HepG2 (cell line): ENCODE results near the gene VWA7. TPM values are rescaled to one million over a fixed set of nuclear protein-coding genes. Genes with fewer than 3 reads are reported as not detected.

ENCODE experiments used
- ATAC-seq: fragments of 200-7000 bp; cut with Tn5 transposase; 3 replicates; pipeline ENCODE4 v1.9.1; 2020; ENCODE audit warnings: mild to moderate bottlenecking, moderate library complexity
- BruUV-seq: library from RNA; stranded (reverse); fragments of 400-500 nt; replicated peaks from 2 replicates; lab custom pipeline; 2021; lab: Mats Ljungman, UMichigan
- CTCF ChIA-PET: fragments of 300-600 bp; formaldehyde crosslinking; extraction: SDS; loops from one replicate; lab custom pipeline; 2021; ENCODE audit warnings: low total read pairs, inconsistent platforms, low intra/inter-chr PET ratio; lab: Yijun Ruan, JAX
- POLR2A ChIA-PET: fragments of 350-600 bp; sonication (Branson Sonifier 250); formaldehyde crosslinking; loops from one replicate; lab custom pipeline; 2020; ENCODE audit warnings: antibody characterized with exemption, inconsistent platforms; lab: Yijun Ruan, JAX
- DNase-seq: peaks from one replicate; pipeline ENCODE4 v3.0.0-alpha.2; 2015; ENCODE audit warnings: low spot score
- FAIRE-seq: peaks from 3 replicates; lab custom pipeline; 2011; peaks lifted over from hg19 to GRCh38; lab: Jason Lieb, UNC
- H2AFZ ChIP-seq: one replicate; pipeline ENCODE4 v1.6.1; 2011; ENCODE audit warnings: low read length, inconsistent platforms
- H3K27ac ChIP-seq: fragments of 300-600 bp; 3 replicates; pipeline ENCODE4 v1.8.0; 2011; ENCODE audit warnings: mixed run types, mild to moderate bottlenecking, mixed read lengths, low read length, inconsistent platforms; ENCODE audit not compliant: insufficient read depth; ENCODE audit errors: extremely low read length
- H3K27me3 ChIP-seq, 2 experiments: fragments of 200-600 bp in 1 of 2; 2 replicates in 1 of 2; 3 replicates in 1 of 2; pipeline versions ENCODE4 v1.6.0 to v1.8.0; 2011; ENCODE audit warnings: low read length in 2 of 2, mild to moderate bottlenecking in 2 of 2, moderate library complexity in 2 of 2, inconsistent platforms in 1 of 2; ENCODE audit not compliant: insufficient read depth in 2 of 2, control insufficient read depth in 1 of 2
- H3K36me3 ChIP-seq, 2 experiments: fragments of 200-600 bp in 1 of 2; replicated peaks in 1 of 2; 2 replicates in 1 of 2; 3 replicates in 1 of 2; pipeline versions ENCODE4 v1.5.1 to v1.8.0; 2011; ENCODE audit warnings: low read length in 2 of 2, inconsistent platforms in 1 of 2; ENCODE audit not compliant: insufficient read depth in 2 of 2, control insufficient read depth in 1 of 2
- H3K4me1 ChIP-seq: 2 replicates; pipeline ENCODE4 v1.5.1; 2012; ENCODE audit warnings: low read length, inconsistent platforms; ENCODE audit not compliant: insufficient read depth
- H3K4me2 ChIP-seq: 2 replicates; pipeline ENCODE4 v1.6.0; 2011; ENCODE audit warnings: low read depth, low read length, inconsistent platforms
- H3K4me3 ChIP-seq, 3 experiments: fragments of 200-600 bp in 1 of 3; sonication (generic), shearing (Covaris generic) in 1 of 3; replicated peaks in 1 of 3; 2 replicates each; pipeline ENCODE4 v1.5.1; 2011 to 2016; ENCODE audit warnings: low read length in 3 of 3, inconsistent platforms in 2 of 3, low read depth in 2 of 3, mild to moderate bottlenecking in 2 of 3, control low read depth in 1 of 3, mixed read lengths in 1 of 3; ENCODE audit not compliant: insufficient read depth in 1 of 3
- H3K79me2 ChIP-seq: one replicate; pipeline ENCODE4 v1.6.1; 2011; ENCODE audit warnings: low read length, inconsistent platforms; ENCODE audit not compliant: insufficient read depth
- H3K9ac ChIP-seq: 2 replicates; pipeline ENCODE4 v1.6.0; 2011; ENCODE audit warnings: mild to moderate bottlenecking, low read depth, low read length, inconsistent platforms; ENCODE audit not compliant: insufficient read depth
- H3K9me3 ChIP-seq: 2 replicates; pipeline ENCODE4 v1.5.1; 2012; ENCODE audit warnings: mild to moderate bottlenecking, low read length
- H4K20me1 ChIP-seq: 2 replicates; pipeline ENCODE4 v1.6.0; 2011; ENCODE audit warnings: inconsistent platforms, mild to moderate bottlenecking, low read length, moderate library complexity; ENCODE audit not compliant: insufficient read depth
- ARNT ChIP-seq: fragments of 450-650 bp; IDR thresholded peaks from 2 replicates; pipeline ENCODE4 v1.6.1; 2017
- KAT7 ChIP-seq: IDR thresholded peaks from 2 replicates; pipeline ENCODE4 v1.6.1; 2018; ENCODE audit warnings: borderline replicate concordance, missing compliant biosample characterization
- NRL ChIP-seq: sonication (generic); formaldehyde crosslinking; IDR thresholded peaks from 2 replicates; pipeline ENCODE4 v1.5.0; 2020; ENCODE audit warnings: missing genetic modification reagents, mild to moderate bottlenecking, moderate library complexity, borderline replicate concordance
- SAP130 ChIP-seq: IDR thresholded peaks from 2 replicates; pipeline ENCODE4 v1.6.1; 2016; ENCODE audit warnings: low read depth
- SNAI1 ChIP-seq: sonication (generic); formaldehyde crosslinking; IDR thresholded peaks from 2 replicates; pipeline ENCODE4 v1.5.0; 2020; ENCODE audit warnings: mild to moderate bottlenecking, missing genetic modification reagents, borderline replicate concordance
- TFDP2 ChIP-seq: sonication (generic); formaldehyde crosslinking; IDR thresholded peaks from 2 replicates; pipeline ENCODE4 v1.4.0; 2020; ENCODE audit warnings: missing genetic modification reagents
- THAP9 ChIP-seq: sonication (generic); formaldehyde crosslinking; IDR thresholded peaks from 2 replicates; pipeline ENCODE4; 2020; ENCODE audit warnings: missing genetic modification reagents, mild to moderate bottlenecking, borderline replicate concordance
- TIGD3 ChIP-seq: sonication (generic); formaldehyde crosslinking; IDR thresholded peaks from 2 replicates; pipeline ENCODE4 v1.5.1; 2020; ENCODE audit warnings: mild to moderate bottlenecking, missing genetic modification reagents, borderline replicate concordance
- ZBTB14 ChIP-seq: sonication (generic); formaldehyde crosslinking; IDR thresholded peaks from 2 replicates; pipeline ENCODE4 v1.4.0; 2020; ENCODE audit warnings: missing genetic modification reagents
- ZBTB37 ChIP-seq: sonication (generic); formaldehyde crosslinking; IDR thresholded peaks from 2 replicates; pipeline ENCODE4 v1.4.0; 2020; ENCODE audit warnings: mild to moderate bottlenecking, missing genetic modification reagents
- ZNF501 ChIP-seq: sonication (generic); formaldehyde crosslinking; IDR thresholded peaks from 2 replicates; pipeline ENCODE4 v1.5.1; 2020; ENCODE audit warnings: mild to moderate bottlenecking, moderate library complexity, missing genetic modification reagents
- ZNF572 ChIP-seq: sonication (generic); formaldehyde crosslinking; IDR thresholded peaks from 2 replicates; pipeline ENCODE4 v1.5.1; 2020; ENCODE audit warnings: mild to moderate bottlenecking, missing genetic modification reagents
- ZNF768 ChIP-seq: sonication (generic); formaldehyde crosslinking; IDR thresholded peaks from 2 replicates; pipeline ENCODE4 v1.4.0; 2020; ENCODE audit warnings: missing genetic modification reagents
- WGBS: methylation state at CpG from one replicate; pipeline ENCODE4 v1.1.6; 2017; ENCODE audit warnings: low lambda C conversion rate; 5-methylcytosine and 5-hydroxymethylcytosine counted together
- in situ Hi-C: cut with HindIII; loops from 2 replicates; pipeline ENCODE4 v1.10.0; 2017; ENCODE audit warnings: low pct_unique_long_range_greater_than_20kb; ENCODE audit not compliant: extremely low pct_ligation_motif_present
- intact Hi-C: fragments of 100-400 bp; cut with micrococcal nuclease; formaldehyde crosslinking; loops from one replicate; pipeline ENCODE4 v1.10.0; 2022; ENCODE audit not compliant: unreplicated experiment
- polyA plus RNA-seq, 8 experiments: library from polyadenylated mRNA; depleted of rRNA in 3 of 8; stranded (reverse) in 7 of 8; unstranded in 1 of 8; fragments of >200 nt; fragmentation: Illumina TruSeq in 4 of 8; extraction: Trizol in 4 of 8; gene quantifications; 2 replicates each; pipeline versions ENCODE4 v1.2.1 to v1.2.3, GENCODE V29; 2011 to 2016; ENCODE audit warnings: low read depth in 4 of 8, missing spikeins in 1 of 8, mixed read lengths in 1 of 8; ENCODE audit not compliant: insufficient read depth in 1 of 8
- total RNA-seq, 5 experiments: library from RNA; depleted of rRNA; stranded (reverse); fragments of >200 nt; fragmentation: Illumina TruSeq; extraction: Trizol; gene quantifications; 2 replicates each; pipeline ENCODE4 v1.2.3, GENCODE V29; 2016; ENCODE audit warnings: low read depth in 1 of 5

VWA7 gene
- total and polyA plus RNA-seq, 2 of the 13 experiments (the other 11 are each of a cell fraction or from before 2014, with no cell fraction given) = 0.86 to 3.3 TPM

GRCh38 chr6:31771992-31772358 is 5.2 kb downstream of the VWA7 start:
- Histone ChIP-seq H3K9ac (no peak overlapping the region), H3K27me3 (no peaks in the 10 kb centered on the region), H3K4me3 (no peak overlapping the region), H4K20me1 (no peaks in the 10 kb centered on the region), H3K9me3 (no peaks in the 10 kb centered on the region), H3K27ac (no peak overlapping the region), H3K4me2 (no peak overlapping the region), H2AFZ (no peak overlapping the region), H3K36me3 (no peaks in the 10 kb centered on the region), H3K79me2 (no peaks in the 10 kb centered on the region), H3K4me1 (peaks cover 51% of the 10 kb centered on the region)
- intact Hi-C loops = loop anchor here (1.0 to 10.0 kb wide), 3 partner anchors 58 to 153 kb away; partner anchors contain the start of genes C2 and NEU1
- 83% methylated on average over 4 of the region's 4 CpGs for WGBS
- in situ Hi-C loops = loop anchor here (5.0 kb wide), 1 partner anchor 60 kb away; no protein-coding TSS in a partner anchor
- DNase-seq (no peak), FAIRE-seq (no peak), ATAC-seq (no peak)
- no TSS peak for BruUV-seq
- POLR2A ChIA-PET = interaction anchor here (0.6 to 9.0 kb wide), 6 partner anchors 34 to 226 kb away, joined by 3 to 279 read pairs (median 34); partner anchors contain the start of genes ATP6V1G2, CLIC1, DDAH2 and HSPA1B
- CTCF ChIA-PET = interaction anchor here (1.5 to 1.6 kb wide), 2 partner anchors 42 to 58 kb away, joined by 7 to 16 read pairs; partner anchors contain the start of gene DDAH2
- TF ChIP-seq NRL (CRISPR knock-in tag) = no peak
- TF ChIP-seq ZNF501 (CRISPR knock-in tag) = no peak
- TF ChIP-seq ZBTB14 (CRISPR knock-in tag) = no peak
- TF ChIP-seq THAP9 = no peak
- TF ChIP-seq TFDP2 (CRISPR knock-in tag) = no peak
- no peak for TF ChIP-seq ZNF768 (CRISPR knock-in tag)
- TF ChIP-seq ZNF572 (CRISPR knock-in tag) = no peak
- no peak for TF ChIP-seq ZBTB37
- TF ChIP-seq KAT7 (CRISPR knock-in tag) = no peak
- TF ChIP-seq ARNT = no peak
- no peak for TF ChIP-seq TIGD3 (CRISPR knock-in tag)
- TF ChIP-seq SNAI1 = no peak
- TF ChIP-seq SAP130 (CRISPR knock-in tag) = no peak
